GM12891 (cell line): ENCODE data around the gene ABAT.

Source experiments
- PAX5 ChIP-seq: IDR thresholded peaks from 2 replicates; pipeline ENCODE4 v1.6.1; 2011; ENCODE audit warnings: low read length, moderate library complexity, mild to moderate bottlenecking; ENCODE audit not compliant: insufficient read depth, severe bottlenecking
- POLR2A ChIP-seq: IDR thresholded peaks from 2 replicates; pipeline ENCODE4 v1.6.1; 2011; ENCODE audit warnings: low read depth, low read length, control low read depth
- POLR2AphosphoS5 ChIP-seq: IDR thresholded peaks from 2 replicates; pipeline ENCODE4 v1.6.1; 2011; ENCODE audit warnings: low read depth, low read length, control low read depth
- SPI1 ChIP-seq: IDR thresholded peaks from 2 replicates; pipeline ENCODE4 v1.6.1; 2011; ENCODE audit warnings: low read depth, low read length, control low read depth
- TAF1 ChIP-seq: IDR thresholded peaks from 2 replicates; pipeline ENCODE4 v1.6.1; 2011; ENCODE audit warnings: low read depth, low read length, control low read depth

GRCh38 chr16:8708536-8708935 is 34.1 kb downstream of the ABAT start:
- TF ChIP-seq PAX5 (no peak), TAF1 (no peak), POLR2A (no peak), POLR2AphosphoS5 (no peak), SPI1 (no peak)
